HepG2 (cell line): ENCODE results near the gene HPCAL1. TPM values are rescaled to one million over a fixed set of nuclear protein-coding genes. Genes with fewer than 3 reads are reported as not detected.

Experiments
- BCL3 ChIP-seq: sonication (generic); formaldehyde crosslinking; IDR thresholded peaks from 2 replicates; pipeline ENCODE4 v1.5.1; 2020; ENCODE audit warnings: mild to moderate bottlenecking, missing genetic modification reagents, moderate library complexity
- FOXP1 ChIP-seq, 2 experiments: fragments of 450-650 bp in 1 of 2; IDR thresholded peaks; 2 replicates each; pipeline ENCODE4 v1.6.1; 2017 to 2018; ENCODE audit warnings: antibody characterized with exemption in 1 of 2
- KDM4B ChIP-seq: sonication (generic); formaldehyde crosslinking; IDR thresholded peaks from 2 replicates; pipeline ENCODE4 v1.4.0; 2020; ENCODE audit warnings: missing genetic modification reagents
- MEF2D ChIP-seq: sonication (generic); formaldehyde crosslinking; IDR thresholded peaks from 2 replicates; pipeline ENCODE4 v1.5.1; 2020; ENCODE audit warnings: mild to moderate bottlenecking, missing genetic modification reagents
- POLR2A ChIP-seq, 2 experiments: IDR thresholded peaks; 2 replicates each; pipeline ENCODE4 v1.6.1; 2011; ENCODE audit warnings: low read depth in 2 of 2, low read length in 2 of 2, mild to moderate bottlenecking in 1 of 2, moderate library complexity in 1 of 2; ENCODE audit not compliant: insufficient read depth in 1 of 2
- RBAK ChIP-seq: sonication (generic); formaldehyde crosslinking; IDR thresholded peaks from 2 replicates; pipeline ENCODE4 v1.5.1; 2020; ENCODE audit warnings: mild to moderate bottlenecking, missing genetic modification reagents
- SKIL ChIP-seq: sonication (generic); formaldehyde crosslinking; IDR thresholded peaks from 2 replicates; pipeline ENCODE4 v1.8.0; 2022; ENCODE audit warnings: missing genetic modification reagents, mild to moderate bottlenecking, moderate library complexity, borderline replicate concordance
- SMAD1 ChIP-seq: sonication (generic); formaldehyde crosslinking; IDR thresholded peaks from 2 replicates; pipeline ENCODE4 v1.4.0; 2020; ENCODE audit warnings: missing genetic modification reagents, low read depth, mild to moderate bottlenecking, borderline replicate concordance
- TBL1XR1 ChIP-seq: fragments of 150-350 bp; IDR thresholded peaks from 2 replicates; pipeline ENCODE4 v1.6.1; 2014; ENCODE audit warnings: borderline replicate concordance, low read length; ENCODE audit not compliant: partially characterized antibody
- TBX2 ChIP-seq: sonication (generic); formaldehyde crosslinking; IDR thresholded peaks from 2 replicates; pipeline ENCODE4 v1.5.0; 2020; ENCODE audit warnings: missing genetic modification reagents, mild to moderate bottlenecking, borderline replicate concordance
- THAP7 ChIP-seq: sonication (generic); formaldehyde crosslinking; IDR thresholded peaks from 2 replicates; pipeline ENCODE4 v1.8.1; 2023; ENCODE audit warnings: mild to moderate bottlenecking, missing genetic modification reagents
- TP53 ChIP-seq: sonication (generic); formaldehyde crosslinking; conservative IDR thresholded peaks from 2 replicates; pipeline ENCODE4 v1.4.0; 2020; ENCODE audit warnings: missing genetic modification reagents
- ZNF274 ChIP-seq: sonication (generic); formaldehyde crosslinking; IDR thresholded peaks from 2 replicates; pipeline ENCODE4 v1.5.1; 2020; ENCODE audit warnings: mild to moderate bottlenecking, missing genetic modification reagents
- ZNF335 ChIP-seq: sonication (generic); formaldehyde crosslinking; IDR thresholded peaks from 2 replicates; pipeline ENCODE4 v1.4.0; 2020; ENCODE audit warnings: missing genetic modification reagents
- ZNF350 ChIP-seq: sonication (generic); formaldehyde crosslinking; IDR thresholded peaks from 2 replicates; pipeline ENCODE4 v1.4.0; 2020; ENCODE audit warnings: mild to moderate bottlenecking, low read depth, missing genetic modification reagents, borderline replicate concordance
- ZNF501 ChIP-seq: sonication (generic); formaldehyde crosslinking; IDR thresholded peaks from 2 replicates; pipeline ENCODE4 v1.5.1; 2020; ENCODE audit warnings: mild to moderate bottlenecking, moderate library complexity, missing genetic modification reagents
- ZNF670 ChIP-seq: sonication (generic); formaldehyde crosslinking; IDR thresholded peaks from 2 replicates; pipeline ENCODE4 v1.8.0; 2022; ENCODE audit warnings: mild to moderate bottlenecking, missing genetic modification reagents, borderline replicate concordance
- ZNF674 ChIP-seq: sonication (generic); formaldehyde crosslinking; IDR thresholded peaks from 2 replicates; pipeline ENCODE4 v1.5.0; 2020; ENCODE audit warnings: low read depth, mild to moderate bottlenecking, missing genetic modification reagents
- ZNF770 ChIP-seq: sonication (generic); formaldehyde crosslinking; IDR thresholded peaks from 2 replicates; pipeline ENCODE4 v1.5.0; 2020; ENCODE audit warnings: mild to moderate bottlenecking, missing genetic modification reagents
- ZSCAN20 ChIP-seq: sonication (generic); formaldehyde crosslinking; IDR thresholded peaks from 2 replicates; pipeline ENCODE4 v1.4.0; 2020; ENCODE audit warnings: missing genetic modification reagents, mild to moderate bottlenecking, borderline replicate concordance
- ZUFSP ChIP-seq: sonication (generic); formaldehyde crosslinking; IDR thresholded peaks from 2 replicates; pipeline ENCODE4 v1.9.0; 2021; ENCODE audit warnings: missing genetic modification reagents, mild to moderate bottlenecking, borderline replicate concordance
- polyA plus RNA-seq, 8 experiments: library from polyadenylated mRNA; depleted of rRNA in 3 of 8; stranded (reverse) in 7 of 8; unstranded in 1 of 8; fragments of >200 nt; fragmentation: Illumina TruSeq in 4 of 8; extraction: Trizol in 4 of 8; gene quantifications; 2 replicates each; pipeline versions ENCODE4 v1.2.1 to v1.2.3, GENCODE V29; 2011 to 2016; ENCODE audit warnings: low read depth in 4 of 8, missing spikeins in 1 of 8, mixed read lengths in 1 of 8; ENCODE audit not compliant: insufficient read depth in 1 of 8
- total RNA-seq, 5 experiments: library from RNA; depleted of rRNA; stranded (reverse); fragments of >200 nt; fragmentation: Illumina TruSeq; extraction: Trizol; gene quantifications; 2 replicates each; pipeline ENCODE4 v1.2.3, GENCODE V29; 2016; ENCODE audit warnings: low read depth in 1 of 5

Gene HPCAL1
- total and polyA plus RNA-seq, 2 of the 13 experiments (the other 11 are each of a cell fraction or from before 2014, with no cell fraction given): 29.5 to 29.9 TPM

- TF ChIP-seq SKIL (CRISPR knock-in tag) (peak; percentile 70; the same call in 1 of the 2 replicates), ZNF335 (no peak), ZUFSP (no peak), BCL3 (CRISPR knock-in tag) (no peak), ZNF350 (CRISPR knock-in tag) (no peak), FOXP1 (IDR thresholded peaks at IDR 0.05) (no peak), FOXP1 (CRISPR knock-in tag; IDR thresholded peaks at IDR 0.05) (peak; percentile 39; the same call in 1 of the 2 replicates), ZSCAN20 (CRISPR knock-in tag) (no peak), ZNF670 (CRISPR knock-in tag) (no peak), SMAD1 (CRISPR knock-in tag) (no peak), POLR2A (IDR thresholded peaks at IDR 0.05; ENCODE audit: insufficient read depth in 1 of 2, low read depth in 2 of 2, low read length in 2 of 2) (no peak), ZNF274 (CRISPR knock-in tag) (no peak), ZNF770 (CRISPR knock-in tag) (no peak), TBL1XR1 (no peak), RBAK (CRISPR knock-in tag) (no peak), ZNF674 (CRISPR knock-in tag) (no peak), TP53 (CRISPR knock-in tag) (no peak), MEF2D (CRISPR knock-in tag) (no peak), THAP7 (no peak; the same call in 1 of the 2 replicates), KDM4B (CRISPR knock-in tag) (no peak), ZNF501 (CRISPR knock-in tag) (no peak), TBX2 (CRISPR knock-in tag) (no peak; the same call in 1 of the 2 replicates)
Measured at GRCh38 chr2:10369269-10370255, 66.9 kb downstream of the HPCAL1 start (continued).
